Breast epithelium (tissue), 4 donors: ENCODE measurements around the gene NCK1. TPM values are rescaled to one million over a fixed set of nuclear protein-coding genes. Genes with fewer than 3 reads are reported as not detected.
"Not testable (repeated sequence)": the region's sequence is repeated elsewhere in the genome, so short reads cannot be mapped to it uniquely, and the experiment has no call there.

ENCODE experiments used
- DNase-seq, 2 donors: peaks; one replicate each; pipeline ENCODE4 v3.0.0-alpha.2; 2019; ENCODE audit warnings: low spot score in 2 of 2
- H3K27ac ChIP-seq, 2 donors: fragments of 200-600 bp; sonication (generic) in 1 of 2; one replicate each; pipeline ENCODE4 v1.5.1; 2016 to 2019; ENCODE audit warnings: mild to moderate bottlenecking in 1 of 2
- H3K27me3 ChIP-seq, 2 donors: fragments of 200-600 bp; sonication (generic) in 1 of 2; one replicate each; pipeline versions ENCODE4 v1.5.1 to v1.6.0; 2017 to 2019; ENCODE audit warnings: control low read depth in 1 of 2, mild to moderate bottlenecking in 1 of 2
- H3K36me3 ChIP-seq: fragments of 200-600 bp; one replicate; pipeline ENCODE4 v1.5.1; 2019
- H3K4me1 ChIP-seq, 2 donors: fragments of 200-600 bp; sonication (generic); one replicate each; pipeline ENCODE4 v1.5.1; 2016 to 2019; ENCODE audit warnings: control low read depth in 1 of 2
- H3K4me3 ChIP-seq, 3 donors: fragments of 200-600 bp; sonication (generic); 1 replicate in 2 of 3; 2 replicates in 1 of 3; pipeline ENCODE4 v1.5.1; 2016 to 2019; ENCODE audit warnings: mild to moderate bottlenecking in 3 of 3, moderate library complexity in 2 of 3
- H3K9me3 ChIP-seq, 2 donors: fragments of 200-600 bp; sonication (generic) in 1 of 2; one replicate each; pipeline ENCODE4 v1.5.1; 2016 to 2019; ENCODE audit warnings: control low read depth in 1 of 2
- CTCF ChIP-seq, 3 donors: fragments of 450-650 bp; IDR thresholded peaks; one replicate each; pipeline ENCODE4 v1.5.1; 2016 to 2017; ENCODE audit warnings: antibody characterized with exemption in 3 of 3, mild to moderate bottlenecking in 3 of 3, moderate library complexity in 3 of 3
- POLR2A ChIP-seq: fragments of 450-650 bp; IDR thresholded peaks from one replicate; pipeline ENCODE4 v1.6.1; 2016; ENCODE audit warnings: antibody characterized with exemption, mild to moderate bottlenecking, moderate library complexity
- POLR2AphosphoS5 ChIP-seq, 3 donors: sonication (generic); formaldehyde crosslinking; IDR thresholded peaks; one replicate each; pipeline ENCODE4 v1.6.1; 2017; ENCODE audit warnings: antibody characterized with exemption in 3 of 3
- intact Hi-C: fragments of 100-400 bp; cut with DNase I; formaldehyde crosslinking; loops from one replicate; pipeline ENCODE4 v1.15.1; 2023; ENCODE audit warnings: low total_unique reads
- total RNA-seq, 3 donors: library from RNA; depleted of rRNA; stranded (reverse); fragments of >200 nt; gene quantifications; one replicate each; pipeline ENCODE4 v1.1.0, GENCODE V29; 2016

Gene NCK1
- total RNA-seq, 3 donors from 2014 or later, result 62.3 to 77.0 (median 75.5) TPM

GRCh38 chr3:136982520-136983138, 120.6 kb downstream of the NCK1 start:
- DNase-seq, result no peak
- no peak overlapping the region for H3K4me3 ChIP-seq
- H3K4me1 ChIP-seq, result no peaks in the 10 kb centered on the region
- H3K27ac ChIP-seq, result no peak overlapping the region
- no peak for TF ChIP-seq POLR2AphosphoS5 (IDR thresholded peaks at IDR 0.05)
- TF ChIP-seq CTCF (IDR thresholded peaks at IDR 0.05), result no peak
- TF ChIP-seq POLR2A, result no peak
- H3K9me3 ChIP-seq, result no peaks in the 10 kb centered on the region
- no peaks in the 10 kb centered on the region for H3K27me3 ChIP-seq
- H3K36me3 ChIP-seq, result no peaks in the 10 kb centered on the region
- intact Hi-C loops, result no loop called here

- no peak for DNase-seq
- TF ChIP-seq POLR2A (no peak), CTCF (IDR thresholded peaks at IDR 0.05) (no peak), POLR2AphosphoS5 (IDR thresholded peaks at IDR 0.05) (no peak)
- Histone ChIP-seq H3K4me1 (no peaks in the 10 kb centered on the region), H3K4me3 (no peak overlapping the region), H3K27ac (no peak overlapping the region), H3K36me3 (no peaks in the 10 kb centered on the region), H3K27me3 (no peaks in the 10 kb centered on the region), H3K9me3 (no peaks in the 10 kb centered on the region)
- intact Hi-C loops, result no loop called here
These were observed 122.8 kb downstream of the NCK1 start for GRCh38 chr3:136984837-136985236.

- H3K9me3 ChIP-seq, H3K27ac ChIP-seq, H3K27me3 ChIP-seq, H3K4me1 ChIP-seq, intact Hi-C loops, H3K36me3 ChIP-seq, H3K4me3 ChIP-seq, DNase-seq: not testable (repeated sequence)
These were observed 125.5 kb downstream of the NCK1 start for GRCh38 chr3:136987398-136987980.

GRCh38 chr3:136988651-136989050, 126.6 kb downstream of the NCK1 start:
- TF ChIP-seq POLR2A (no peak), POLR2AphosphoS5 (IDR thresholded peaks at IDR 0.05) (no peak)
- H3K9me3 ChIP-seq, result no peaks in the 10 kb centered on the region
- no peaks in the 10 kb centered on the region for H3K36me3 ChIP-seq
- no peaks in the 10 kb centered on the region for H3K4me1 ChIP-seq
- intact Hi-C loops, result no loop called here
- H3K27me3 ChIP-seq, result no peaks in the 10 kb centered on the region
- DNase-seq, result no peak
- H3K4me3 ChIP-seq, result no peak overlapping the region
- H3K27ac ChIP-seq, result no peak overlapping the region

GRCh38 chr3:136989781-136990524, 127.9 kb downstream of the NCK1 start:
- no peaks in the 10 kb centered on the region for H3K36me3 ChIP-seq
- intact Hi-C loops, result no loop called here
- H3K27ac ChIP-seq, result no peak overlapping the region
- no peak overlapping the region for H3K4me3 ChIP-seq
- DNase-seq, result no peak
- H3K27me3 ChIP-seq, result no peaks in the 10 kb centered on the region
- no peaks in the 10 kb centered on the region for H3K9me3 ChIP-seq
- TF ChIP-seq CTCF (IDR thresholded peaks at IDR 0.05) (no peak), POLR2AphosphoS5 (IDR thresholded peaks at IDR 0.05) (no peak), POLR2A (no peak)
- no peaks in the 10 kb centered on the region for H3K4me1 ChIP-seq

- DNase-seq, result no peak
- Histone ChIP-seq H3K4me3 (no peak overlapping the region), H3K36me3 (no peaks in the 10 kb centered on the region), H3K27me3 (no peaks in the 10 kb centered on the region), H3K27ac (no peak overlapping the region), H3K4me1 (peaks cover 0 to 7% of the 10 kb centered on the region in 2 donors), H3K9me3 (no peaks in the 10 kb centered on the region)
- intact Hi-C loops, result no loop called here
- no peak for TF ChIP-seq POLR2AphosphoS5 (IDR thresholded peaks at IDR 0.05)
- no peak for TF ChIP-seq POLR2A
- TF ChIP-seq CTCF (IDR thresholded peaks at IDR 0.05), result no peak
These were observed 128.8 kb downstream of the NCK1 start for GRCh38 chr3:136990826-136991225.
